Erythroblast (primary cell): ENCODE results near the gene NRXN3.

ENCODE experiments used
- GATA1 ChIP-seq: IDR thresholded peaks from 2 replicates; pipeline ENCODE4 v1.6.1; 2011; ENCODE audit warnings: low read depth, mild to moderate bottlenecking, control low read depth, low read length, moderate library complexity
- POLR2A ChIP-seq: IDR thresholded peaks from 2 replicates; pipeline ENCODE4 v1.6.1; 2011; ENCODE audit warnings: mild to moderate bottlenecking, low read length

GRCh38 chr14:78383060-78383459, 212.9 kb downstream of the NRXN3 start:
- TF ChIP-seq POLR2A, result no peak
- no peak for TF ChIP-seq GATA1
